Measurements from ENCODE around the gene HOXC10. TPM values are rescaled to one million over a fixed set of nuclear protein-coding genes. Genes with fewer than 3 reads are reported as not detected.

Gene HOXC10
- total and polyA plus RNA-seq, 8 donors, result not detected

GRCh38 chr12:53976823-53977595, 7.9 kb upstream of the HOXC10 start:
- intact Hi-C loops (cut with DNase I; ENCODE audit: low total_unique reads), result no loop called here
- TF ChIP-seq, protein P1, sequence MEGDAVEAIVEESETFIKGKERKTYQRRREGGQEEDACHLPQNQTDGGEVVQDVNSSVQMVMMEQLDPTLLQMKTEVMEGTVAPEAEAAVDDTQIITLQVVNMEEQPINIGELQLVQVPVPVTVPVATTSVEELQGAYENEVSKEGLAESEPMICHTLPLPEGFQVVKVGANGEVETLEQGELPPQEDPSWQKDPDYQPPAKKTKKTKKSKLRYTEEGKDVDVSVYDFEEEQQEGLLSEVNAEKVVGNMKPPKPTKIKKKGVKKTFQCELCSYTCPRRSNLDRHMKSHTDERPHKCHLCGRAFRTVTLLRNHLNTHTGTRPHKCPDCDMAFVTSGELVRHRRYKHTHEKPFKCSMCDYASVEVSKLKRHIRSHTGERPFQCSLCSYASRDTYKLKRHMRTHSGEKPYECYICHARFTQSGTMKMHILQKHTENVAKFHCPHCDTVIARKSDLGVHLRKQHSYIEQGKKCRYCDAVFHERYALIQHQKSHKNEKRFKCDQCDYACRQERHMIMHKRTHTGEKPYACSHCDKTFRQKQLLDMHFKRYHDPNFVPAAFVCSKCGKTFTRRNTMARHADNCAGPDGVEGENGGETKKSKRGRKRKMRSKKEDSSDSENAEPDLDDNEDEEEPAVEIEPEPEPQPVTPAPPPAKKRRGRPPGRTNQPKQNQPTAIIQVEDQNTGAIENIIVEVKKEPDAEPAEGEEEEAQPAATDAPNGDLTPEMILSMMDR (IDR thresholded peaks at IDR 0.05), result no peak
- no peak for TF ChIP-seq POLR2AphosphoS5 (IDR thresholded peaks at IDR 0.05)
- no peak for TF ChIP-seq POLR2A (IDR thresholded peaks at IDR 0.05)
- TF ChIP-seq EP300 (IDR thresholded peaks at IDR 0.05), result no peak
- Histone ChIP-seq H3K9me3 (peaks cover 0 to 18% (median under 1%) of the 10 kb centered on the region in 4 donors), H3K27ac (no peak overlapping the region), H3K27me3 (peaks cover 36 to 100% (median 99%) of the 10 kb centered on the region in 3 donors), H3K4me3 (no peak overlapping the region), H3K4me1 (peaks cover 23 to 40% (median 30%) of the 10 kb centered on the region in 4 donors), H3K36me3 (no peaks in the 10 kb centered on the region)
- WGBS, 5 donors, result 10 to 19% (median 12%) methylated on average over 9 of the region's 9 CpGs
- no peak for DNase-seq

GRCh38 chr12:53977596-53978445, 7.1 kb upstream of the HOXC10 start:
- Histone ChIP-seq H3K4me1 (peaks cover 23 to 40% (median 29%) of the 10 kb centered on the region in 4 donors), H3K9me3 (peaks cover 0 to 16% (median 1%) of the 10 kb centered on the region in 4 donors), H3K36me3 (no peaks in the 10 kb centered on the region), H3K27ac (no peak overlapping the region), H3K27me3 (peaks cover 43 to 100% (median 99%) of the 10 kb centered on the region in 3 donors), H3K4me3 (no peak overlapping the region)
- WGBS, 5 donors, result 4 to 6% (median 4%) methylated on average over 11 of the region's 11 CpGs
- no peak for DNase-seq
- TF ChIP-seq EP300 (IDR thresholded peaks at IDR 0.05) (no peak), POLR2AphosphoS5 (IDR thresholded peaks at IDR 0.05) (no peak), POLR2A (IDR thresholded peaks at IDR 0.05) (no peak)
- TF ChIP-seq, protein P1 (IDR thresholded peaks at IDR 0.05), result no peak
- intact Hi-C loops (cut with DNase I; ENCODE audit: low total_unique reads), result no loop called here

DNA sequence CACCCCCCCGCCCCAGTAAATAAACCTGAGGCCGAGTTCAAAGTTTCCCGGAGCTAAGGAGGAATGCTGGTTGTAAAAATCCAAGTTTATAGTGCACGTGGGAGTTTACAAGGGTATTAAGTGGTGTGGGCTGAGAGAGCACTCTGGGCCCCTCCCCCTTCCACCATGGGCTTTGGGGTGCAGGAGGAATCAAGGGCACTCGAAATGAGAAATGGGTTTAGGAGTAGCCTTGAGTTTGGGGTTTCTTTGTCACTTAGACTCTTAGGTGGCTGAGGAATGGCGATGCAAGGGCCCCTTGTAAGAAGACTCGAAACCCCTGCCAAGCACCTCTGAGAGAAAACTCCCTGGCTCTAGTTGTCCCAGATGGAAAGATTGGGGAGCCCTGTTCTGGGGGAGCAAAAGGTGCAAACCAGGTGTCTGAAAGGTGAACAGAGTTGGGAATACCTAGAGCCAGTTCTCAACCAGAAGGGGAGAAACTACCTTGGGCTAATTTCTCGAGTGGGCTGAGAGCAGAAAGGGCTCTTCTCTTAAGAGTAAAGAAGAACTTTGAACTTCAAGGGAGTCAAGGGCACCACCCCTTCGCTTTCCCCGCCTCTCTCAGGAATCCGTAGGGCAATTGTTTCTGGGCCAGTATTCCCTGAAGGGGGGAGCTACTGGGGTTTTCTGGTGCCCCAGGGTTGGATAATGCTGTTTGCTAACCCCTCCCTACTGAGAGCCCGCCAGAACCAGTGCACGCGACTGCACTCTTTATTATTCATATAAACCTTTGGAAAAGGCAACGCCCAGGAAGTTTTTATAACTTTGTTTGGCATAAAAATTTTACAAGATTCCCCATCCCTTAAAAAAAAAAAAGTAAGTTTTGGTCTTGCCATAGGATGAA, 6.2 kb upstream of the HOXC10 start:
- intact Hi-C loops (cut with DNase I; ENCODE audit: low total_unique reads), result no loop called here
- Histone ChIP-seq H3K4me3 (no peak overlapping the region), H3K9me3 (peaks cover 0 to 7% (median 1%) of the 10 kb centered on the region in 4 donors), H3K27me3 (peaks cover 44 to 100% (median 99%) of the 10 kb centered on the region in 3 donors), H3K4me1 (peaks cover 18 to 33% (median 24%) of the 10 kb centered on the region in 4 donors), H3K36me3 (no peaks in the 10 kb centered on the region), H3K27ac (no peak overlapping the region)
- peak in 1 of 2 donors; percentile 66 for DNase-seq
- WGBS, 5 donors, result 5 to 8% (median 6%) methylated on average over 15 of the region's 15 CpGs
- TF ChIP-seq, protein P1 (IDR thresholded peaks at IDR 0.05), result no peak
- no peak for TF ChIP-seq EP300 (IDR thresholded peaks at IDR 0.05)
- no peak for TF ChIP-seq POLR2A (IDR thresholded peaks at IDR 0.05)
- TF ChIP-seq POLR2AphosphoS5 (IDR thresholded peaks at IDR 0.05), result no peak
